DND-41 (cell line): ENCODE measurements around the gene FBLN5.

Experiments
- CTCF ChIP-seq: IDR thresholded peaks from 2 replicates; pipeline ENCODE4 v1.5.1; 2012; ENCODE audit warnings: borderline replicate concordance, low read length, moderate library complexity, mild to moderate bottlenecking; ENCODE audit not compliant: poor library complexity, severe bottlenecking; ENCODE audit errors: extremely low read depth
- EZH2 ChIP-seq: IDR thresholded peaks from 3 replicates; pipeline ENCODE4 v1.6.1; 2012; ENCODE audit warnings: borderline replicate concordance, low read depth, mild to moderate bottlenecking, moderate library complexity, low read length, inconsistent platforms; ENCODE audit not compliant: severe bottlenecking

- TF ChIP-seq CTCF (no peak), EZH2 (no peak)
Observed at GRCh38 chr14:91831337-91831736, 116.2 kb downstream of the FBLN5 start.
